Spleen (tissue), 7 donors: ENCODE measurements around the gene IGFL4.

Experiments
- CTCF ChIP-seq, 11 experiments: fragments of 200-600 bp in 7 of 11; fragments of 450-650 bp in 4 of 11; sonication (generic) in 4 of 11; IDR thresholded peaks in 8 of 11; conservative IDR thresholded peaks in 3 of 11; 1 replicate in 7 of 11; 2 replicates in 4 of 11; pipeline versions ENCODE4 v1.4.0 to v1.8.0; 2016 to 2021; ENCODE audit warnings: antibody characterized with exemption in 11 of 11, inconsistent platforms in 4 of 11, mild to moderate bottlenecking in 1 of 11
- POLR2A ChIP-seq, 3 donors: fragments of 450-650 bp; IDR thresholded peaks; one replicate each; pipeline ENCODE4 v1.5.1; 2017; ENCODE audit warnings: antibody characterized with exemption in 3 of 3, mild to moderate bottlenecking in 1 of 3
- donor health status: DM: no; HTN: no; CAD: no; lungs with moderate emphysema.
- donor health status: DM: no; HTN: no; CAD: no.
- donor health status: DM: no; HTN: no; CAD: no.

- TF ChIP-seq POLR2A (IDR thresholded peaks at IDR 0.05) (no peak), CTCF (IDR thresholded peaks at IDR 0.05 in 8 of 11, conservative IDR thresholded peaks at IDR 0.05 in 3 of 11) (peak in 9 of 11 experiments; percentile 31 to 71 (median 56))
Measured at GRCh38 chr19:46076951-46077814, 36.4 kb upstream of the IGFL4 start.
